Tibial nerve (tissue), 4 donors: Measurements from ENCODE around the gene SCO1.

Source experiments
- CTCF ChIP-seq, 5 experiments: fragments of 200-600 bp in 3 of 5; fragments of 450-650 bp in 2 of 5; sonication (generic) in 3 of 5; IDR thresholded peaks; one replicate each; pipeline ENCODE4 v1.5.1; 2016 to 2019; ENCODE audit warnings: antibody characterized with exemption in 5 of 5, mild to moderate bottlenecking in 3 of 5, moderate library complexity in 2 of 5
- EP300 ChIP-seq, 2 donors: sonication (generic); formaldehyde crosslinking; IDR thresholded peaks; one replicate each; pipeline ENCODE4 v1.6.1; 2017; ENCODE audit warnings: antibody characterized with exemption in 2 of 2, mild to moderate bottlenecking in 1 of 2
- POLR2A ChIP-seq, 2 donors: fragments of 450-650 bp; IDR thresholded peaks; one replicate each; pipeline ENCODE4 v1.6.1; 2017; ENCODE audit warnings: antibody characterized with exemption in 2 of 2, mild to moderate bottlenecking in 2 of 2, moderate library complexity in 2 of 2

- no peak for TF ChIP-seq POLR2A (IDR thresholded peaks at IDR 0.05)
- TF ChIP-seq CTCF (IDR thresholded peaks at IDR 0.05), result no peak
- TF ChIP-seq EP300 (IDR thresholded peaks at IDR 0.05), result no peak
Observed at GRCh38 chr17:10716218-10716617, 18.9 kb upstream of the SCO1 start.
